ENCODE data around the gene RBBP4.

The RBBP4 gene

GRCh38 chr1:32724678-32725614 lies 73.9 kb downstream of the RBBP4 start:
- no peak overlapping the region for H3K27ac ChIP-seq
- H3K4me3 ChIP-seq (ENCODE audit: low read depth in 1 of 2, low read length in 1 of 2) = no peak overlapping the region

GRCh38 chr1:32725615-32725982 lies 74.6 kb downstream of the RBBP4 start:
- Histone ChIP-seq H3K36me3 (no peaks in the 10 kb centered on the region), H3K27ac (no peak overlapping the region)
- TF ChIP-seq CTCF (IDR thresholded peaks at IDR 0.05) = no peak

More at GRCh38 chr1:32724678-32725614, 73.9 kb downstream of the RBBP4 start:
- Histone ChIP-seq H3K4me1 (ENCODE audit: control insufficient read depth in 1 of 2, insufficient read depth in 1 of 2, low read depth in 1 of 2, low read length in 1 of 2) (no peaks in the 10 kb centered on the region), H3K9me3 (no peaks in the 10 kb centered on the region), H3K36me3 (no peaks in the 10 kb centered on the region), H3K27me3 (peaks cover 14% of the 10 kb centered on the region)
- TF ChIP-seq CTCF (IDR thresholded peaks at IDR 0.05) = no peak

GRCh38 chr1:32727876-32728275 lies 76.9 kb downstream of the RBBP4 start:
- H3K4me1 ChIP-seq (ENCODE audit: control insufficient read depth in 1 of 2, insufficient read depth in 1 of 2, low read depth in 1 of 2, low read length in 1 of 2) = no peaks in the 10 kb centered on the region
- H3K27me3 ChIP-seq = peaks cover 14% of the 10 kb centered on the region
- no peaks in the 10 kb centered on the region for H3K36me3 ChIP-seq
- no peaks in the 10 kb centered on the region for H3K9me3 ChIP-seq
- H3K27ac ChIP-seq = no peak overlapping the region
- TF ChIP-seq CTCF (IDR thresholded peaks at IDR 0.05) = no peak
- H3K4me3 ChIP-seq (ENCODE audit: low read depth in 1 of 2, low read length in 1 of 2) = no peak overlapping the region

More at GRCh38 chr1:32725615-32725982, 74.6 kb downstream of the RBBP4 start:
- peaks cover 14% of the 10 kb centered on the region for H3K27me3 ChIP-seq
- H3K9me3 ChIP-seq = no peaks in the 10 kb centered on the region
- no peaks in the 10 kb centered on the region for H3K4me1 ChIP-seq (ENCODE audit: control insufficient read depth in 1 of 2, insufficient read depth in 1 of 2, low read depth in 1 of 2, low read length in 1 of 2)
- H3K4me3 ChIP-seq (ENCODE audit: low read depth in 1 of 2, low read length in 1 of 2) = no peak overlapping the region

GRCh38 chr1:32728413-32729077 lies 77.5 kb downstream of the RBBP4 start:
- Histone ChIP-seq H3K36me3 (no peaks in the 10 kb centered on the region), H3K27me3 (peaks cover 14% of the 10 kb centered on the region), H3K4me1 (ENCODE audit: control insufficient read depth in 1 of 2, insufficient read depth in 1 of 2, low read depth in 1 of 2, low read length in 1 of 2) (no peaks in the 10 kb centered on the region), H3K9me3 (no peaks in the 10 kb centered on the region), H3K27ac (no peak overlapping the region), H3K4me3 (ENCODE audit: low read depth in 1 of 2, low read length in 1 of 2) (no peak overlapping the region)
- TF ChIP-seq CTCF (IDR thresholded peaks at IDR 0.05) = no peak

GRCh38 chr1:32729254-32730046 lies 78.4 kb downstream of the RBBP4 start:
- no peak overlapping the region for H3K4me3 ChIP-seq (ENCODE audit: low read depth in 1 of 2, low read length in 1 of 2)
- H3K27ac ChIP-seq = no peak overlapping the region
- H3K27me3 ChIP-seq = peaks cover 13% of the 10 kb centered on the region
- H3K36me3 ChIP-seq = no peaks in the 10 kb centered on the region
- TF ChIP-seq CTCF (IDR thresholded peaks at IDR 0.05) = no peak
- no peaks in the 10 kb centered on the region for H3K4me1 ChIP-seq (ENCODE audit: control insufficient read depth in 1 of 2, insufficient read depth in 1 of 2, low read depth in 1 of 2, low read length in 1 of 2)
- H3K9me3 ChIP-seq = no peaks in the 10 kb centered on the region

All from neutrophil (primary cell).